H1 (cell line): Measurements from ENCODE around the gene CPA1. TPM values are rescaled to one million over a fixed set of nuclear protein-coding genes. Genes with fewer than 3 reads are reported as not detected.

Experiments
- CBX8 ChIP-seq: fragments of 300-800, 300-1000 bp; sonication (generic); IDR thresholded peaks from 2 replicates; pipeline ENCODE4 v1.7.1; 2016; ENCODE audit warnings: low read depth, low read length, borderline replicate concordance
- GTF2F1 ChIP-seq: IDR thresholded peaks from 2 replicates; pipeline ENCODE4 v1.6.1; 2012; ENCODE audit warnings: low read depth, low read length, improper control_type of control experiment, borderline replicate concordance
- polyA plus RNA-seq, 7 experiments: library from polyadenylated mRNA; depleted of rRNA in 3 of 7; stranded (reverse) in 5 of 7; unstranded in 2 of 7; fragments of >200 nt in 5 of 7; fragments of 200-250 nt in 2 of 7; gene quantifications; 1 replicate in 5 of 7; 2 replicates in 1 of 7; 4 replicates in 1 of 7; pipeline versions ENCODE4 v1.2.1 to v1.2.3, GENCODE V29; 2011 to 2013; ENCODE audit warnings: missing spikeins in 2 of 7, mixed read lengths in 2 of 7
- total RNA-seq: library from RNA; stranded (reverse); fragmentation: NEBNext Ultra II Directional; extraction: Animal tissue kit (Norgen Biotek cat#: 25700); gene quantifications from 2 replicates; pipeline ENCODE4 v1.2.1, GENCODE V29; 2021

Gene CPA1
- total and polyA plus RNA-seq, 2 of the 8 experiments (the other 6 are each of a cell fraction or from before 2014, with no cell fraction given), result not detected

DNA sequence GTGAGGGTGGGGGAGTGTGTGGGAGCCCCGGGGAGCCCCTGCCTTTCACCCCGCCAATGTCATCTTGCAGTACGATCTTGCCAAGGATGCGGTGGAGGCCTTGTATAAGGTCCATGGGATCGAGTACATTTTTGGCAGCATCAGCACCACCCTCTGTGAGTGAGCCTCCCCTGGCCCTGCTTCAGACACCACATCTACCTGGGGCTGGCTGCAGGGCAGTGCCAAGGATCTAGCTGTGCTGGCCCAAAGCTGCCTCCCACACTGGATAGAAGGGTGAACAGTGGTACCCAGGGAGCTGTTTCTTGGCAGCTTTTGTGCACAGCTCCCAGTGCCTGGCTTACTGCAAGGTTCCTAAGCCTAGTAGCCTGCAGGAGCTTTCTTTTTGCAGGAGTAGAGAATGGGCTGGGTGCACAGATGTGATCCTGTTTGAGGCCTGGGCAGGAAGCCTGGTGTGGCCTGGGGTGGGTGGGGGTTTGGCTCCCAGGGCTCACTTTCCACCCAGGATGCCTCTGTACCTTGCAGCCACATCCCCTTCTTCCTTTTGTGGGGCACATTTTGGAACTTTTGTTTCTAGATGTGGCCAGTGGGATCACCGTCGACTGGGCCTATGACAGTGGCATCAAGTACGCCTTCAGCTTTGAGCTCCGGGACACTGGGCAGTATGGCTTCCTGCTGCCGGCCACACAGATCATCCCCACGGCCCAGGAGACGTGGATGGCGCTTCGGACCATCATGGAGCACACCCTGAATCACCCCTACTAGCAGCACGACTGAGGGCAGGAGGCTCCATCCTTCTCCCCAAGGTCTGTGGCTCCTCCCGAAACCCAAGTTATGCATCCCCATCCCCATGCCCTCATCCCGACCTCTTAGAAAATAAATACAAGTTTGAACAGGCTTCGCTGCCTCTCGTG, 12.2 kb upstream of the CPA1 start (continued):
- TF ChIP-seq CBX8 (no peak), GTF2F1 (no peak)
